ENCODE measurements around the gene RASSF3.

GRCh38 chr12:64674367-64674922 is 64.2 kb downstream of the RASSF3 start:
- TF ChIP-seq, protein P1, sequence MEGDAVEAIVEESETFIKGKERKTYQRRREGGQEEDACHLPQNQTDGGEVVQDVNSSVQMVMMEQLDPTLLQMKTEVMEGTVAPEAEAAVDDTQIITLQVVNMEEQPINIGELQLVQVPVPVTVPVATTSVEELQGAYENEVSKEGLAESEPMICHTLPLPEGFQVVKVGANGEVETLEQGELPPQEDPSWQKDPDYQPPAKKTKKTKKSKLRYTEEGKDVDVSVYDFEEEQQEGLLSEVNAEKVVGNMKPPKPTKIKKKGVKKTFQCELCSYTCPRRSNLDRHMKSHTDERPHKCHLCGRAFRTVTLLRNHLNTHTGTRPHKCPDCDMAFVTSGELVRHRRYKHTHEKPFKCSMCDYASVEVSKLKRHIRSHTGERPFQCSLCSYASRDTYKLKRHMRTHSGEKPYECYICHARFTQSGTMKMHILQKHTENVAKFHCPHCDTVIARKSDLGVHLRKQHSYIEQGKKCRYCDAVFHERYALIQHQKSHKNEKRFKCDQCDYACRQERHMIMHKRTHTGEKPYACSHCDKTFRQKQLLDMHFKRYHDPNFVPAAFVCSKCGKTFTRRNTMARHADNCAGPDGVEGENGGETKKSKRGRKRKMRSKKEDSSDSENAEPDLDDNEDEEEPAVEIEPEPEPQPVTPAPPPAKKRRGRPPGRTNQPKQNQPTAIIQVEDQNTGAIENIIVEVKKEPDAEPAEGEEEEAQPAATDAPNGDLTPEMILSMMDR (conservative IDR thresholded peaks at IDR 0.05; ENCODE audit: low read length) = no peak
- no peak for TF ChIP-seq EZH2phosphoT487 (IDR thresholded peaks at IDR 0.05; ENCODE audit: borderline replicate concordance, low read depth, low read length)

Data from OCI-LY7 (cell line).